Measurements from ENCODE around the gene NOS1AP. TPM values are rescaled to one million over a fixed set of nuclear protein-coding genes. Genes with fewer than 3 reads are reported as not detected.
"Not testable (repeated sequence)": the region's sequence is repeated elsewhere in the genome, so short reads cannot be mapped to it uniquely, and the experiment has no call there.

NOS1AP gene
- total RNA-seq, 1 donor from 2014 or later = under 0.01 TPM

GRCh38 chr1:162405800-162406199 is 336.3 kb downstream of the NOS1AP start:
- Histone ChIP-seq H3K27me3 (ENCODE audit: control insufficient read depth in 3 of 3, insufficient read depth in 3 of 3, low read length in 3 of 3) (peaks cover 0 to 2% (median 0%) of the 10 kb centered on the region in 3 donors), H3K9me3 (ENCODE audit: control insufficient read depth in 3 of 3, low read length in 3 of 3) (no peaks in the 10 kb centered on the region), H3K27ac (ENCODE audit: low read depth, low read length) (no peak overlapping the region), H3K4me1 (ENCODE audit: control insufficient read depth in 3 of 3, insufficient read depth in 3 of 3, low read length in 3 of 3) (no peaks in the 10 kb centered on the region), H3K4me3 (ENCODE audit: low read length in 3 of 3) (no peak overlapping the region), H3K36me3 (ENCODE audit: control insufficient read depth in 3 of 3, insufficient read depth in 3 of 3, low read length in 3 of 3) (no peaks in the 10 kb centered on the region), H3K9ac (ENCODE audit: low read depth in 1 of 3, low read length in 3 of 3) (no peak overlapping the region)

DNA sequence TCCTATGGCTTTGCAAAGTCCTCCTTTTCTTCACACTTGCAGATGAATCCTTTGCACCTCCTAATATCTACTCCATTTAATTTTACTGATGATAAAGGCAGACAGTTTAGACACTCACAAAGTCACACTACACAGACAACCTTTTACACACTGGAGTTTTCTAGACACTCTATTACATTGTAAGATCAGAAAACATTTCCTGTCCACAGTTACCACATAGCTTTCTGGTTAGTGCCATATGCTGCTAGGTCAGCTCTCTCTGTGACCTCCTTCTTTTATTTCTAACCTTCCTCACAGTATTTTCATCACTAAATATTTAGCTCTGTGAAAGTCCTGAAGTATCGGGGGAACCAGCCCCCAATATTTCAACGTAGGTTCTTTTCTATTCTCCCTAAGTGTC is 337.3 kb downstream of the NOS1AP start:
- Histone ChIP-seq H3K27ac (ENCODE audit: low read depth, low read length) (no peak overlapping the region), H3K9ac (ENCODE audit: low read depth in 1 of 3, low read length in 3 of 3) (no peak overlapping the region), H3K4me1 (ENCODE audit: control insufficient read depth in 3 of 3, insufficient read depth in 3 of 3, low read length in 3 of 3) (no peaks in the 10 kb centered on the region), H3K9me3 (ENCODE audit: control insufficient read depth in 3 of 3, low read length in 3 of 3) (no peaks in the 10 kb centered on the region), H3K27me3 (ENCODE audit: control insufficient read depth in 3 of 3, insufficient read depth in 3 of 3, low read length in 3 of 3) (peaks cover 0 to 5% (median 0%) of the 10 kb centered on the region in 3 donors), H3K4me3 (ENCODE audit: low read length in 3 of 3) (no peak overlapping the region), H3K36me3 (ENCODE audit: control insufficient read depth in 3 of 3, insufficient read depth in 3 of 3, low read length in 3 of 3) (no peaks in the 10 kb centered on the region)

- H3K36me3 ChIP-seq (ENCODE audit: control insufficient read depth in 3 of 3, insufficient read depth in 3 of 3, low read length in 3 of 3) = no peaks in the 10 kb centered on the region
- no peak overlapping the region for H3K4me3 ChIP-seq (ENCODE audit: low read length in 3 of 3)
- H3K4me1 ChIP-seq (ENCODE audit: control insufficient read depth in 3 of 3, insufficient read depth in 3 of 3, low read length in 3 of 3) = no peaks in the 10 kb centered on the region
- H3K9ac ChIP-seq (ENCODE audit: low read depth in 1 of 3, low read length in 3 of 3) = no peak overlapping the region
- no peak overlapping the region for H3K27ac ChIP-seq (ENCODE audit: low read depth, low read length)
- no peaks in the 10 kb centered on the region for H3K9me3 ChIP-seq (ENCODE audit: control insufficient read depth in 3 of 3, low read length in 3 of 3)
- peaks cover 0 to 6% (median 0%) of the 10 kb centered on the region in 3 donors for H3K27me3 ChIP-seq (ENCODE audit: control insufficient read depth in 3 of 3, insufficient read depth in 3 of 3, low read length in 3 of 3)
Measured at GRCh38 chr1:162407539-162407938, 338.0 kb downstream of the NOS1AP start.

- Histone ChIP-seq H3K36me3 (ENCODE audit: control insufficient read depth in 3 of 3, insufficient read depth in 3 of 3, low read length in 3 of 3) (no peaks in the 10 kb centered on the region), H3K9me3 (ENCODE audit: control insufficient read depth in 3 of 3, low read length in 3 of 3) (no peaks in the 10 kb centered on the region), H3K27me3 (ENCODE audit: control insufficient read depth in 3 of 3, insufficient read depth in 3 of 3, low read length in 3 of 3) (peaks cover 0 to 6% (median 0%) of the 10 kb centered on the region in 3 donors), H3K4me1 (ENCODE audit: control insufficient read depth in 3 of 3, insufficient read depth in 3 of 3, low read length in 3 of 3) (no peaks in the 10 kb centered on the region), H3K9ac (ENCODE audit: low read depth in 1 of 3, low read length in 3 of 3) (no peak within 1 kb of the TSS), H3K4me3 (ENCODE audit: low read length in 3 of 3) (no peak within 1 kb of the TSS), H3K27ac (ENCODE audit: low read depth, low read length) (no peak within 1 kb of the TSS)
Measured at GRCh38 chr1:162412002-162412401, 342.5 kb downstream of the NOS1AP start, which contains the start of gene SH2D1B. SH2D1B (minus strand) TSS chr1:162412136; CDS start chr1:162412016, 120 bp downstream.

DNA sequence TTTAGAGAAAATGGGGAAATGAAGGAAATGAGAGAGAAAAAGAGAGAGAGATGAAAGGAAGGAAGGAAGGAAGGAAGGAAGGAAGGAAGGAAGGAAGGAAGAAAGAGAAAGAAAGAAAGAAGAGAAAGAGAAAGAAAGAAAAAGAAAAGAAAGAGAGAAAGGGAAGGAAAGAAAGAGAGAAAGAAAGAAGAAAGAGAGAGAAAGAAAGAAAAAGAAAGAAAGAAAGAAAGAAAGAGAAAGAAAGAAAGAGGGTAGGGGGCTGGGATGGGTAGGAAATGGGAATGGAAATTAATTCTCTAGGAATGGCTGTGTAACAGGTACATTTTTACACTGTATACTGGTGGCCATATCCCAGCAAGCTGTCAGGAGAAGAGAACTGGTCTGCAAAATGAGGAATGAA is 346.7 kb downstream of the NOS1AP start:
- no peaks in the 10 kb centered on the region for H3K36me3 ChIP-seq (ENCODE audit: control insufficient read depth in 3 of 3, insufficient read depth in 3 of 3, low read length in 3 of 3)
- peaks cover 0 to 6% (median 0%) of the 10 kb centered on the region in 3 donors for H3K27me3 ChIP-seq (ENCODE audit: control insufficient read depth in 3 of 3, insufficient read depth in 3 of 3, low read length in 3 of 3)
- H3K4me1 ChIP-seq (ENCODE audit: control insufficient read depth in 3 of 3, insufficient read depth in 3 of 3, low read length in 3 of 3) = no peaks in the 10 kb centered on the region
- no peaks in the 10 kb centered on the region for H3K9me3 ChIP-seq (ENCODE audit: control insufficient read depth in 3 of 3, low read length in 3 of 3)
- H3K27ac ChIP-seq (ENCODE audit: low read depth, low read length) = no peak overlapping the region
- H3K9ac ChIP-seq (ENCODE audit: low read depth in 1 of 3, low read length in 3 of 3) = no peak overlapping the region
- H3K4me3 ChIP-seq (ENCODE audit: low read length in 3 of 3) = no peak overlapping the region

- Histone ChIP-seq H3K9me3 (ENCODE audit: control insufficient read depth in 3 of 3, low read length in 3 of 3) (no peaks in the 10 kb centered on the region), H3K27ac (ENCODE audit: low read depth, low read length) (no peak overlapping the region), H3K36me3 (ENCODE audit: control insufficient read depth in 3 of 3, insufficient read depth in 3 of 3, low read length in 3 of 3) (no peaks in the 10 kb centered on the region), H3K27me3 (ENCODE audit: control insufficient read depth in 3 of 3, insufficient read depth in 3 of 3, low read length in 3 of 3) (peaks cover 0 to under 1% (median 0%) of the 10 kb centered on the region in 3 donors), H3K4me1 (ENCODE audit: control insufficient read depth in 3 of 3, insufficient read depth in 3 of 3, low read length in 3 of 3) (no peaks in the 10 kb centered on the region), H3K9ac (ENCODE audit: low read depth in 1 of 3, low read length in 3 of 3) (no peak overlapping the region), H3K4me3 (ENCODE audit: low read length in 3 of 3) (no peak overlapping the region)
Measured at GRCh38 chr1:162416909-162417308, 347.4 kb downstream of the NOS1AP start.

- Histone ChIP-seq H3K27me3 (ENCODE audit: control insufficient read depth in 3 of 3, insufficient read depth in 3 of 3, low read length in 3 of 3) (no peaks in the 10 kb centered on the region), H3K9me3 (ENCODE audit: control insufficient read depth in 3 of 3, low read length in 3 of 3) (no peaks in the 10 kb centered on the region), H3K9ac (ENCODE audit: low read depth in 1 of 3, low read length in 3 of 3) (no peak overlapping the region), H3K4me3 (ENCODE audit: low read length in 3 of 3) (no peak overlapping the region), H3K27ac (ENCODE audit: low read depth, low read length) (no peak overlapping the region), H3K36me3 (ENCODE audit: control insufficient read depth in 3 of 3, insufficient read depth in 3 of 3, low read length in 3 of 3) (no peaks in the 10 kb centered on the region), H3K4me1 (ENCODE audit: control insufficient read depth in 3 of 3, insufficient read depth in 3 of 3, low read length in 3 of 3) (no peaks in the 10 kb centered on the region)
Measured at GRCh38 chr1:162417650-162418049, 348.2 kb downstream of the NOS1AP start.

GRCh38 chr1:162418584-162418983 is 349.1 kb downstream of the NOS1AP start:
- not testable (repeated sequence) for H3K9ac ChIP-seq (ENCODE audit: low read depth in 1 of 3, low read length in 3 of 3)

GRCh38 chr1:162419450-162419931 is 350.0 kb downstream of the NOS1AP start:
- H3K27ac ChIP-seq (ENCODE audit: low read depth, low read length); H3K36me3 ChIP-seq (ENCODE audit: control insufficient read depth in 3 of 3, insufficient read depth in 3 of 3, low read length in 3 of 3); H3K9me3 ChIP-seq (ENCODE audit: control insufficient read depth in 3 of 3, low read length in 3 of 3); H3K4me3 ChIP-seq (ENCODE audit: low read length in 3 of 3); H3K9ac ChIP-seq (ENCODE audit: low read depth in 1 of 3, low read length in 3 of 3); H3K4me1 ChIP-seq (ENCODE audit: control insufficient read depth in 3 of 3, insufficient read depth in 3 of 3, low read length in 3 of 3); H3K27me3 ChIP-seq (ENCODE audit: control insufficient read depth in 3 of 3, insufficient read depth in 3 of 3, low read length in 3 of 3): not testable (repeated sequence)

More at GRCh38 chr1:162418584-162418983, 349.1 kb downstream of the NOS1AP start:
- not testable (repeated sequence) for H3K27me3 ChIP-seq (ENCODE audit: control insufficient read depth in 3 of 3, insufficient read depth in 3 of 3, low read length in 3 of 3); H3K9me3 ChIP-seq (ENCODE audit: control insufficient read depth in 3 of 3, low read length in 3 of 3); H3K4me1 ChIP-seq (ENCODE audit: control insufficient read depth in 3 of 3, insufficient read depth in 3 of 3, low read length in 3 of 3); H3K27ac ChIP-seq (ENCODE audit: low read depth, low read length); H3K36me3 ChIP-seq (ENCODE audit: control insufficient read depth in 3 of 3, insufficient read depth in 3 of 3, low read length in 3 of 3); H3K4me3 ChIP-seq (ENCODE audit: low read length in 3 of 3)
